Measurements from ENCODE around the gene HIPK2. TPM values are rescaled to one million over a fixed set of nuclear protein-coding genes. Genes with fewer than 3 reads are reported as not detected.

The HIPK2 gene
- total RNA-seq, 1 donor from 2014 or later: 47.2 TPM

- H3K4me1 Mint-ChIP-seq (ENCODE audit: unreplicated experiment): peaks cover 23% of the 10 kb centered on the region
- no peak overlapping the region for H3K27ac Mint-ChIP-seq (ENCODE audit: unreplicated experiment)
- H3K27me3 Mint-ChIP-seq (ENCODE audit: unreplicated experiment): peaks cover 4% of the 10 kb centered on the region
- no peak for DNase-seq (ENCODE audit: low spot score)
- H3K4me3 Mint-ChIP-seq (ENCODE audit: unreplicated experiment): no peak overlapping the region
- H3K9me3 Mint-ChIP-seq (ENCODE audit: unreplicated experiment): no peaks in the 10 kb centered on the region
- TF ChIP-seq CTCF (IDR thresholded peaks at IDR 0.05; ENCODE audit: unreplicated experiment): no peak
- H3K36me3 Mint-ChIP-seq (ENCODE audit: low read depth, unreplicated experiment): peaks cover 27% of the 10 kb centered on the region
Measured at GRCh38 chr7:139718859-139719258, 58.9 kb downstream of the HIPK2 start.

- H3K4me1 Mint-ChIP-seq (ENCODE audit: unreplicated experiment): peaks cover 25% of the 10 kb centered on the region
- no peak for DNase-seq (ENCODE audit: low spot score)
- TF ChIP-seq CTCF (IDR thresholded peaks at IDR 0.05; ENCODE audit: unreplicated experiment): no peak
- no peak overlapping the region for H3K27ac Mint-ChIP-seq (ENCODE audit: unreplicated experiment)
- H3K36me3 Mint-ChIP-seq (ENCODE audit: low read depth, unreplicated experiment): peaks cover 27% of the 10 kb centered on the region
- H3K4me3 Mint-ChIP-seq (ENCODE audit: unreplicated experiment): no peak overlapping the region
- H3K27me3 Mint-ChIP-seq (ENCODE audit: unreplicated experiment): peaks cover 4% of the 10 kb centered on the region
- no peaks in the 10 kb centered on the region for H3K9me3 Mint-ChIP-seq (ENCODE audit: unreplicated experiment)
Measured at GRCh38 chr7:139718141-139718540, 59.7 kb downstream of the HIPK2 start.

GRCh38 chr7:139716156-139716942, 61.4 kb downstream of the HIPK2 start:
- peaks cover 4% of the 10 kb centered on the region for H3K27me3 Mint-ChIP-seq (ENCODE audit: unreplicated experiment)
- no peak for TF ChIP-seq CTCF (IDR thresholded peaks at IDR 0.05; ENCODE audit: unreplicated experiment)
- no peaks in the 10 kb centered on the region for H3K9me3 Mint-ChIP-seq (ENCODE audit: unreplicated experiment)
- H3K4me3 Mint-ChIP-seq (ENCODE audit: unreplicated experiment): peak overlapping the region; percentile 76
- DNase-seq (ENCODE audit: low spot score): no peak
- peaks cover 29% of the 10 kb centered on the region for H3K4me1 Mint-ChIP-seq (ENCODE audit: unreplicated experiment)
- H3K27ac Mint-ChIP-seq (ENCODE audit: unreplicated experiment): no peak overlapping the region
- peaks cover 27% of the 10 kb centered on the region for H3K36me3 Mint-ChIP-seq (ENCODE audit: low read depth, unreplicated experiment)

- H3K27ac Mint-ChIP-seq (ENCODE audit: unreplicated experiment): no peak overlapping the region
- peaks cover 31% of the 10 kb centered on the region for H3K36me3 Mint-ChIP-seq (ENCODE audit: low read depth, unreplicated experiment)
- H3K9me3 Mint-ChIP-seq (ENCODE audit: unreplicated experiment): no peaks in the 10 kb centered on the region
- H3K4me1 Mint-ChIP-seq (ENCODE audit: unreplicated experiment): peaks cover 29% of the 10 kb centered on the region
- DNase-seq (ENCODE audit: low spot score): no peak
- TF ChIP-seq CTCF (IDR thresholded peaks at IDR 0.05; ENCODE audit: unreplicated experiment): no peak
- peaks cover 4% of the 10 kb centered on the region for H3K27me3 Mint-ChIP-seq (ENCODE audit: unreplicated experiment)
- H3K4me3 Mint-ChIP-seq (ENCODE audit: unreplicated experiment): peak overlapping the region; percentile 84
Measured at GRCh38 chr7:139715194-139715815, 62.5 kb downstream of the HIPK2 start.

Data from endothelial cell (in vitro differentiated cells).